IPS-18c (cell line): Measurements from ENCODE around the gene DDX51.

Experiments
- H3K4me3 ChIP-seq: 2 replicates; pipeline ENCODE4 v1.7.0; 2013; ENCODE audit warnings: low read depth, mild to moderate bottlenecking, low read length, moderate library complexity; ENCODE audit not compliant: insufficient read depth
- H3K9me3 ChIP-seq: one replicate; pipeline ENCODE4 v1.6.1; 2013; ENCODE audit warnings: mild to moderate bottlenecking, low read length, moderate library complexity; ENCODE audit not compliant: control insufficient read depth, insufficient read depth

The DDX51 gene

GRCh38 chr12:132144115-132144809 is at the start of gene DDX51, which contains the start of gene NOC4L:
Gene DDX51 (minus strand): TSS chr12:132144319. CDS start chr12:132144296, 23 bp downstream.
Gene NOC4L (plus strand): TSS chr12:132144457. CDS start chr12:132144489, 32 bp downstream.
- peak within 1 kb of the TSS; percentile 97 for H3K4me3 ChIP-seq
- no peaks in the 10 kb centered on the region for H3K9me3 ChIP-seq

GRCh38 chr12:132191715-132192553 is 47.8 kb upstream of the DDX51 start:
- Histone ChIP-seq H3K9me3 (peaks cover 10% of the 10 kb centered on the region), H3K4me3 (no peak overlapping the region)

GRCh38 chr12:132190834-132191500 is 46.8 kb upstream of the DDX51 start:
- no peak overlapping the region for H3K4me3 ChIP-seq
- peaks cover 12% of the 10 kb centered on the region for H3K9me3 ChIP-seq

- H3K4me3 ChIP-seq, result peak overlapping the region; percentile 52; the same call in 1 of the 2 replicates
Observed at GRCh38 chr12:132190012-132190755, 46.1 kb upstream of the DDX51 start.

GRCh38 chr12:132189378-132190011 is 45.4 kb upstream of the DDX51 start:
- Histone ChIP-seq H3K9me3 (peaks cover 12% of the 10 kb centered on the region), H3K4me3 (peak overlapping the region; percentile 52)

More at GRCh38 chr12:132190012-132190755, 46.1 kb upstream of the DDX51 start:
- H3K9me3 ChIP-seq, result peaks cover 12% of the 10 kb centered on the region

GRCh38 chr12:132188916-132189325 is 44.8 kb upstream of the DDX51 start:
- Histone ChIP-seq H3K9me3 (peaks cover 11% of the 10 kb centered on the region), H3K4me3 (peak overlapping the region; percentile 52)

- no peak overlapping the region for H3K4me3 ChIP-seq
- peaks cover 7% of the 10 kb centered on the region for H3K9me3 ChIP-seq
Observed at GRCh38 chr12:132188451-132188901, 44.4 kb upstream of the DDX51 start.

- peaks cover 2% of the 10 kb centered on the region for H3K9me3 ChIP-seq
- no peak overlapping the region for H3K4me3 ChIP-seq
Observed at GRCh38 chr12:132187646-132188450, 43.7 kb upstream of the DDX51 start.

- H3K4me3 ChIP-seq, result no peak overlapping the region
- H3K9me3 ChIP-seq, result peaks cover 2% of the 10 kb centered on the region
Observed at GRCh38 chr12:132186857-132187620, 42.9 kb upstream of the DDX51 start.

- Histone ChIP-seq H3K4me3 (no peak overlapping the region), H3K9me3 (peaks cover 2% of the 10 kb centered on the region)
Observed at GRCh38 chr12:132186208-132186856, 42.2 kb upstream of the DDX51 start.

GRCh38 chr12:132185705-132186104 is 41.6 kb upstream of the DDX51 start:
- H3K4me3 ChIP-seq, result no peak overlapping the region
- H3K9me3 ChIP-seq, result peaks cover 2% of the 10 kb centered on the region

- peaks cover 2% of the 10 kb centered on the region for H3K9me3 ChIP-seq
- no peak overlapping the region for H3K4me3 ChIP-seq
Observed at GRCh38 chr12:132182711-132183365, 38.7 kb upstream of the DDX51 start.

- Histone ChIP-seq H3K4me3 (no peak overlapping the region), H3K9me3 (peaks cover 2% of the 10 kb centered on the region)
Observed at GRCh38 chr12:132182206-132182710, 38.1 kb upstream of the DDX51 start.

GRCh38 chr12:132181570-132182200 is 37.6 kb upstream of the DDX51 start:
- peaks cover 2% of the 10 kb centered on the region for H3K9me3 ChIP-seq
- no peak overlapping the region for H3K4me3 ChIP-seq
